BE2C (cell line): Measurements from ENCODE around the gene CLCNKA.

Source experiments
- DNase-seq: peaks from one replicate; pipeline ENCODE4 v3.0.0-alpha.2; 2020
- H3K27me3 ChIP-seq: fragments of 250-450 bp; sonication (Bioruptor Pico); 2 replicates; pipeline ENCODE4 v1.5.1; 2020; ENCODE audit warnings: mild to moderate bottlenecking
- H3K36me3 ChIP-seq: fragments of 250-450 bp; sonication (Bioruptor Pico); 2 replicates; pipeline ENCODE4 v1.5.1; 2020; ENCODE audit warnings: mild to moderate bottlenecking
- H3K4me1 ChIP-seq: fragments of 250-450 bp; sonication (Bioruptor Pico); 2 replicates; pipeline ENCODE4 v1.5.1; 2020
- H3K4me3 ChIP-seq: 2 replicates; pipeline ENCODE4 v1.5.1; 2011; ENCODE audit warnings: low read depth, low read length
- H3K9me3 ChIP-seq: fragments of 250-450 bp; sonication (Bioruptor Pico); 2 replicates; pipeline ENCODE4 v1.5.1; 2020
- TF ChIP-seq, protein P1 (sequence below): IDR thresholded peaks from 2 replicates; pipeline ENCODE4 v1.5.1; 2012; ENCODE audit warnings: mild to moderate bottlenecking, low read depth, low read length

Gene CLCNKA

GRCh38 chr1:15981679-15982078, 40.2 kb upstream of the CLCNKA start:
- H3K4me3 ChIP-seq: no peak overlapping the region
- TF ChIP-seq, protein P1, sequence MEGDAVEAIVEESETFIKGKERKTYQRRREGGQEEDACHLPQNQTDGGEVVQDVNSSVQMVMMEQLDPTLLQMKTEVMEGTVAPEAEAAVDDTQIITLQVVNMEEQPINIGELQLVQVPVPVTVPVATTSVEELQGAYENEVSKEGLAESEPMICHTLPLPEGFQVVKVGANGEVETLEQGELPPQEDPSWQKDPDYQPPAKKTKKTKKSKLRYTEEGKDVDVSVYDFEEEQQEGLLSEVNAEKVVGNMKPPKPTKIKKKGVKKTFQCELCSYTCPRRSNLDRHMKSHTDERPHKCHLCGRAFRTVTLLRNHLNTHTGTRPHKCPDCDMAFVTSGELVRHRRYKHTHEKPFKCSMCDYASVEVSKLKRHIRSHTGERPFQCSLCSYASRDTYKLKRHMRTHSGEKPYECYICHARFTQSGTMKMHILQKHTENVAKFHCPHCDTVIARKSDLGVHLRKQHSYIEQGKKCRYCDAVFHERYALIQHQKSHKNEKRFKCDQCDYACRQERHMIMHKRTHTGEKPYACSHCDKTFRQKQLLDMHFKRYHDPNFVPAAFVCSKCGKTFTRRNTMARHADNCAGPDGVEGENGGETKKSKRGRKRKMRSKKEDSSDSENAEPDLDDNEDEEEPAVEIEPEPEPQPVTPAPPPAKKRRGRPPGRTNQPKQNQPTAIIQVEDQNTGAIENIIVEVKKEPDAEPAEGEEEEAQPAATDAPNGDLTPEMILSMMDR: no peak
- H3K9me3 ChIP-seq: no peaks in the 10 kb centered on the region
- DNase-seq: no peak
- H3K4me1 ChIP-seq: no peaks in the 10 kb centered on the region
- no peaks in the 10 kb centered on the region for H3K27me3 ChIP-seq
- H3K36me3 ChIP-seq: no peaks in the 10 kb centered on the region

DNA sequence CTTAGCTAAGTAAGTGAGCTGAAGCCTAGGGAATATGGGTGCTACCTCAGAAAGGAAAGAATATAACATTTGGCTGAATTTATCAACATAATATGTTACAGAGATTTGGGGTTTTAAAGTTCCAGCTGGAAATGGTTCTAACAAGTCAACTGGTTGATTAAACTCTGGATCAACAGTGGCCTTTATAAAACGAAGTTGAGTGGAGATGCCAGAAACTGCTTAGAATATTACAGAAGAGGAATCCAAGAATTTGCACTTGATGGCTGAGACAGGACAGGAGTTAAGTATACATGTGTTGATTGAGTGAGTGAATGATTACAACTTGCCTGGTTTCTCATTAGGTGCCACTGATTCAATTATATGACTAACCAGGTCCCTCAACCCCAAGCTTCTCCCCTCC, 38.6 kb upstream of the CLCNKA start:
- no peak for DNase-seq
- TF ChIP-seq, protein P1: no peak
- Histone ChIP-seq H3K4me1 (no peaks in the 10 kb centered on the region), H3K27me3 (no peaks in the 10 kb centered on the region), H3K4me3 (no peak overlapping the region), H3K36me3 (no peaks in the 10 kb centered on the region), H3K9me3 (no peaks in the 10 kb centered on the region)

DNA sequence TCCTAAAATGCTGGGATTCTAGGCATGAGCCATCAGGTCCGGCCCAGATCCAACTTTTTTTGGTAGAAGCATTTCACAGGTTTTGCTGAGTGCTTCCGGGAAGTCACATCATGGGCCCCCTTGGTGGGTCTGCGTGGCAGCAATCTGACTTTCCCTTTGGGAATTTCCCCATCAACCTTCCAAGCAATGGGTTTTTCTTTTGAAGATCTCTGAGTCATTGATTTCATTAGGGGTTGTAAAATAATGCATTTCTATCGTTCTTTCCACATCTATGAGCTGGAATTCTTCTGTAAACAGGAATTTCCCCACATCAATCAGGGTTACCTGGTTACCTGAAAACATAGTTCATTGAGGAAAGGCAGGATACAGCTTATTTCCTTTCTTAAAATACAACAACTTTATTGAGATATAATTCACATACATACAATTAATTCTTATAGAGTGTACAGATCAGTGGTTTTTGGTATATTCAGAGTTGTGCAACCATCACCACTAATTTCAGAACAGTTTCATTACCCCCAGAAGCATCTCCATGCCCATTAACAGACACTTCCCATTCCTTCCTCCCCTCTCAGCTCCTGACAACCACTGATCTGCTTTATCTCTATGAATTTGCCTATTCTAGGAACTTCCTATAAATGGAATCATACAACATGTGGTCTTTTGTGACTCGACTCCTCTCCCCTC, 36.1 kb upstream of the CLCNKA start:
- TF ChIP-seq, protein P1: no peak
- H3K4me3 ChIP-seq: no peak overlapping the region
- no peak for DNase-seq
- H3K36me3 ChIP-seq: no peaks in the 10 kb centered on the region
- H3K4me1 ChIP-seq: no peaks in the 10 kb centered on the region
- no peaks in the 10 kb centered on the region for H3K9me3 ChIP-seq
- no peaks in the 10 kb centered on the region for H3K27me3 ChIP-seq

- no peak overlapping the region for H3K4me3 ChIP-seq
- no peaks in the 10 kb centered on the region for H3K27me3 ChIP-seq
- TF ChIP-seq, protein P1: no peak
- H3K9me3 ChIP-seq: no peaks in the 10 kb centered on the region
- no peaks in the 10 kb centered on the region for H3K36me3 ChIP-seq
- no peak for DNase-seq
- H3K4me1 ChIP-seq: no peaks in the 10 kb centered on the region
Observed at GRCh38 chr1:15988856-15989736, 32.7 kb upstream of the CLCNKA start.

- Histone ChIP-seq H3K9me3 (no peaks in the 10 kb centered on the region), H3K36me3 (no peaks in the 10 kb centered on the region), H3K27me3 (no peaks in the 10 kb centered on the region), H3K4me3 (no peak overlapping the region), H3K4me1 (no peaks in the 10 kb centered on the region)
- DNase-seq: no peak
- TF ChIP-seq, protein P1: no peak
Observed at GRCh38 chr1:15989776-15990175, 32.1 kb upstream of the CLCNKA start.
